Activated B cell treated with CpG ODN at 0.5 μM for 24 hours (primary cell): ENCODE data around the gene SYF2. TPM values are rescaled to one million over a fixed set of nuclear protein-coding genes. Genes with fewer than 3 reads are reported as not detected.

Experiments used
- ATAC-seq: fragments of 200-7000 bp; cut with Tn5 transposase; one replicate; pipeline ENCODE4 v1.10.0; 2021; ENCODE audit warnings: low read depth, mild to moderate bottlenecking, moderate library complexity
- CTCF ChIA-PET: fragments of 350-600 bp; sonication (Branson Sonifier 250); formaldehyde crosslinking; loops from one replicate; lab custom pipeline; 2021; ENCODE audit warnings: antibody characterized with exemption; lab: Charles Lee
- POLR2A ChIA-PET: fragments of 350-600 bp; sonication (Branson Sonifier 250); formaldehyde crosslinking; loops from one replicate; lab custom pipeline; 2021; ENCODE audit warnings: antibody characterized with exemption; lab: Charles Lee
- DNase-seq: peaks from one replicate; pipeline ENCODE4 v3.0.0; 2022
- H3K27ac Mint-ChIP-seq: one replicate; pipeline ENCODE4 v1.8.0; 2020; ENCODE audit warnings: mixed read lengths
- H3K27me3 Mint-ChIP-seq: one replicate; pipeline ENCODE4 v1.8.0; 2021; ENCODE audit warnings: mixed read lengths
- H3K36me3 Mint-ChIP-seq: one replicate; pipeline ENCODE4 v1.8.0; 2021; ENCODE audit warnings: low read depth, mixed read lengths
- H3K4me1 Mint-ChIP-seq: one replicate; pipeline ENCODE4 v1.8.0; 2021; ENCODE audit warnings: mixed read lengths
- H3K4me3 Mint-ChIP-seq: one replicate; pipeline ENCODE4 v1.8.0; 2020; ENCODE audit warnings: mild to moderate bottlenecking, mixed read lengths
- H3K9me3 Mint-ChIP-seq: one replicate; pipeline ENCODE4 v1.8.0; 2020; ENCODE audit warnings: mixed read lengths
- CTCF ChIP-seq: fragments of 200-600 bp; IDR thresholded peaks from one replicate; pipeline ENCODE4 v1.8.0; 2022; ENCODE audit warnings: antibody characterized with exemption, mild to moderate bottlenecking
- intact Hi-C: fragments of 100-400 bp; cut with micrococcal nuclease; formaldehyde crosslinking; loops from one replicate; pipeline ENCODE4 v1.15.1; 2024
- total RNA-seq: library from RNA; stranded (reverse); gene quantifications from 2 replicates; pipeline ENCODE4 v1.2.3, GENCODE V29; 2022

The SYF2 gene
- total RNA-seq, 1 donor from 2014 or later, result 51.1 TPM

- TF ChIP-seq CTCF, result no peak
- ATAC-seq (no peak), DNase-seq (no peak)
- H3K27me3 Mint-ChIP-seq, result no peaks in the 10 kb centered on the region
- no peak overlapping the region for H3K4me3 Mint-ChIP-seq
- ChIA-PET POLR2A (no interaction called here), CTCF (no interaction called here)
- H3K4me1 Mint-ChIP-seq, result no peaks in the 10 kb centered on the region
- H3K36me3 Mint-ChIP-seq, result no peaks in the 10 kb centered on the region
- peaks cover 17% of the 10 kb centered on the region for H3K9me3 Mint-ChIP-seq
- intact Hi-C loops, result no loop called here
- H3K27ac Mint-ChIP-seq, result no peak overlapping the region
These were observed 58.4 kb downstream of the SYF2 start for GRCh38 chr1:25173809-25174340.

Other genes starting within 250 kb of the SYF2 start
- gene RSRP1, start 15.0 kb upstream of the SYF2 start, total RNA-seq, result 179 and 222 TPM in 2 replicates
- gene RHD, start 40.0 kb upstream of the SYF2 start, total RNA-seq, result not detected in 2 replicates
- gene TMEM50A, start 105.8 kb upstream of the SYF2 start, total RNA-seq, result 61.0 and 63.5 TPM in 2 replicates
- gene RHCE, start 188.3 kb upstream of the SYF2 start, total RNA-seq, result not detected in 2 replicates
- gene MACO1, start 198.4 kb upstream of the SYF2 start, total RNA-seq, result 17.1 and 19.7 TPM in 2 replicates